NCI-H2196 treated with DMSO at 0.1 percent for 48 hours (cell line): ENCODE measurements around the gene PLA2R1.
"Not testable (repeated sequence)": the region's sequence is repeated elsewhere in the genome, so short reads cannot be mapped to it uniquely, and the experiment has no call there.

ENCODE experiments used
- DNase-seq: peaks from one replicate; lab custom pipeline; 2025; ENCODE audit not compliant: unreplicated experiment; lab: John Stamatoyannopoulos, UW

The PLA2R1 gene

GRCh38 chr2:159984034-159984433 lies 78.4 kb downstream of the PLA2R1 start:
- DNase-seq: no peak

- DNase-seq: no peak
Measured at GRCh38 chr2:159982842-159983785, 79.3 kb downstream of the PLA2R1 start.

GRCh38 chr2:159982270-159982669 lies 80.1 kb downstream of the PLA2R1 start:
- no peak for DNase-seq

- DNase-seq: no peak
Measured at GRCh38 chr2:159976527-159977160, 85.8 kb downstream of the PLA2R1 start.

GRCh38 chr2:159973325-159973724 lies 89.1 kb downstream of the PLA2R1 start:
- no peak for DNase-seq

- DNase-seq: no peak
Measured at GRCh38 chr2:159971365-159972152, 90.9 kb downstream of the PLA2R1 start.

GRCh38 chr2:159970548-159970947 lies 91.9 kb downstream of the PLA2R1 start:
- not testable (repeated sequence) for DNase-seq

- DNase-seq: peak; percentile 23
Measured at GRCh38 chr2:159968279-159968900, 94.0 kb downstream of the PLA2R1 start.

GRCh38 chr2:159963700-159964099 lies 98.7 kb downstream of the PLA2R1 start:
- no peak for DNase-seq

GRCh38 chr2:159962513-159962912 lies 99.9 kb downstream of the PLA2R1 start:
- DNase-seq: not testable (repeated sequence)

GRCh38 chr2:159961451-159961850 lies 101.0 kb downstream of the PLA2R1 start:
- no peak for DNase-seq

- no peak for DNase-seq
Measured at GRCh38 chr2:159961037-159961436, 101.4 kb downstream of the PLA2R1 start.

- DNase-seq: no peak
Measured at GRCh38 chr2:159960414-159960813, 102.0 kb downstream of the PLA2R1 start.

GRCh38 chr2:159959136-159959535 lies 103.3 kb downstream of the PLA2R1 start:
- no peak for DNase-seq

GRCh38 chr2:159953136-159953823 lies 109.1 kb downstream of the PLA2R1 start:
- DNase-seq: no peak

- no peak for DNase-seq
Measured at GRCh38 chr2:159946326-159946999, 116.0 kb downstream of the PLA2R1 start.

- no peak for DNase-seq
Measured at GRCh38 chr2:159944874-159945273, 117.5 kb downstream of the PLA2R1 start.

GRCh38 chr2:159942146-159942545 lies 120.3 kb downstream of the PLA2R1 start:
- DNase-seq: no peak

- DNase-seq: no peak
Measured at GRCh38 chr2:159941729-159942128, 120.7 kb downstream of the PLA2R1 start.

GRCh38 chr2:159939946-159940345 lies 122.5 kb downstream of the PLA2R1 start:
- peak; percentile 15 for DNase-seq
